Activated CD8-positive, alpha-beta memory T cell treated with anti-CD3 and anti-CD28 coated beads for 24 hours (primary cell): ENCODE data around the gene KRTAP22-2.

Experiments
- DNase-seq: peaks from one replicate; pipeline ENCODE4 v3.0.0-alpha.2; 2020

The KRTAP22-2 gene

GRCh38 chr21:30561957-30562356 is 28.2 kb downstream of the KRTAP22-2 start:
- no peak for DNase-seq

GRCh38 chr21:30561264-30561895 is 28.8 kb downstream of the KRTAP22-2 start, which contains the start of gene KRTAP19-7:
TSS of gene KRTAP19-7 (minus strand) at chr21:30561314. CDS start at chr21:30561289, 25 bp downstream.
- DNase-seq, result no peak

GRCh38 chr21:30555095-30555494 is 35.1 kb downstream of the KRTAP22-2 start:
- no peak for DNase-seq

GRCh38 chr21:30552782-30553181 is 37.4 kb downstream of the KRTAP22-2 start:
- no peak for DNase-seq

- no peak for DNase-seq
These were observed 48.4 kb downstream of the KRTAP22-2 start, which contains the start of gene KRTAP19-6 for GRCh38 chr21:30541764-30542163. TSS of gene KRTAP19-6 (minus strand) at chr21:30541864. CDS start at chr21:30541833, 31 bp downstream.
